Measurements from ENCODE around the gene LHB.
"Not testable (repeated sequence)": the region's sequence is repeated elsewhere in the genome, so short reads cannot be mapped to it uniquely, and the experiment has no call there.

DNA sequence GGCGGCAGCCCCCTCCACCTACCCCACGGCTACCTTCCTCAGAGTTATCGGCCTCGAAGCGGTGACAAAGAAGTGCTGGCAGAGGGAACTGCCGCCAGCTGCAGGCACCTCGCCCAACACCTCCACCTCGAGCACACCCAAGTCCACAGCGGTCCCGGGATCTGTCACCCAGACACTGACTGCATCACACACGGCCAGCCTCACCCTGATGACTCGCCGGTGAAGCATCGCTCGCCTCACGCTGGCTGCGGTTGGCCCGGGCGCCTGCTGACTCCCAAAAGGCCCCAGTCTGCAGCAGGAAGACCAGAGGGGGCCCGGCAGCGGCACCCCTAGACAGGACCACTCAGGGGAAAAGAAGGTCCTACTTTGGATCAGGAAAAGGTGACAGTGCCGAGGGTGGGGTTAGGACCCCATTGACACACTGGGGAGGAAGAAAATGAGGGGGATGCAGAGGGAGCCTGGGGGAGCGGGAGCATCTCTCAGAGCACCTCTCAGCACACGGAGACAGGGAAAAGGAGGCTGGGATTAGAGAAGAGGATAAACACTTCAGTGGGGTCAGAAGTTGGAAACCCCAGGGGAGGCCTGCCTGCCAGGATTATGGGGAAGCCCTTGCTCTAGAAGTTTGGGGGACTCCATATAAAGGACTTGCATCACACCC is 33.6 kb upstream of the LHB start:
- not testable (repeated sequence) for TF ChIP-seq EZH2phosphoT487 (IDR thresholded peaks at IDR 0.05; ENCODE audit: borderline replicate concordance, low read length); EZH2 (IDR thresholded peaks at IDR 0.05; ENCODE audit: low read length, unreplicated experiment)
- TF ChIP-seq, protein P1, sequence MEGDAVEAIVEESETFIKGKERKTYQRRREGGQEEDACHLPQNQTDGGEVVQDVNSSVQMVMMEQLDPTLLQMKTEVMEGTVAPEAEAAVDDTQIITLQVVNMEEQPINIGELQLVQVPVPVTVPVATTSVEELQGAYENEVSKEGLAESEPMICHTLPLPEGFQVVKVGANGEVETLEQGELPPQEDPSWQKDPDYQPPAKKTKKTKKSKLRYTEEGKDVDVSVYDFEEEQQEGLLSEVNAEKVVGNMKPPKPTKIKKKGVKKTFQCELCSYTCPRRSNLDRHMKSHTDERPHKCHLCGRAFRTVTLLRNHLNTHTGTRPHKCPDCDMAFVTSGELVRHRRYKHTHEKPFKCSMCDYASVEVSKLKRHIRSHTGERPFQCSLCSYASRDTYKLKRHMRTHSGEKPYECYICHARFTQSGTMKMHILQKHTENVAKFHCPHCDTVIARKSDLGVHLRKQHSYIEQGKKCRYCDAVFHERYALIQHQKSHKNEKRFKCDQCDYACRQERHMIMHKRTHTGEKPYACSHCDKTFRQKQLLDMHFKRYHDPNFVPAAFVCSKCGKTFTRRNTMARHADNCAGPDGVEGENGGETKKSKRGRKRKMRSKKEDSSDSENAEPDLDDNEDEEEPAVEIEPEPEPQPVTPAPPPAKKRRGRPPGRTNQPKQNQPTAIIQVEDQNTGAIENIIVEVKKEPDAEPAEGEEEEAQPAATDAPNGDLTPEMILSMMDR (conservative IDR thresholded peaks at IDR 0.05; ENCODE audit: low read depth, low read length): not testable (repeated sequence)

Measured in PC-3 (cell line).